Measurements from ENCODE around the gene TNFRSF14.

The TNFRSF14 gene

DNA sequence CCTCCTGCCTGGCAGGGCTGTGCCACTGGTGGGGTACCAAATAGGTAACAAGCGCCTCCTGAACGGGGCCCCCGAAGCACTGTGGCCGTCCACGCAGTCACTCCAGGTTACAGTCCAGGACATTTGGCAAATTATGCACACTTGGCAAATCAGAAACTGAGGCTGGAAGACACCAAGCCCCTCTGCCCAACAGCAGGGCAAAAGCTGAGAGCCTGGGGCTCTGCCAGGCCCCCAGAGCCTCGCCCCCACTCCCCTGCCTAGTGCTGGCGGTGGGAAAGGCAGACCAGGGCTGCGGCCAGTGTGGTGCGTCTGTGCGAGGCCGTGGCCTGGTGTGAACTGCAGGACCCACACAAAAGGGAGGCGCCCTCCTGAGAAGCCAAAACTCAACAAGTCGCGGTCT lies 39.2 kb upstream of the TNFRSF14 start:
- ChIA-PET CTCF (no interaction called here), POLR2A (no interaction called here)
- DNase-seq (ENCODE audit: extremely low spot score): no peak
- TF ChIP-seq, protein P1, sequence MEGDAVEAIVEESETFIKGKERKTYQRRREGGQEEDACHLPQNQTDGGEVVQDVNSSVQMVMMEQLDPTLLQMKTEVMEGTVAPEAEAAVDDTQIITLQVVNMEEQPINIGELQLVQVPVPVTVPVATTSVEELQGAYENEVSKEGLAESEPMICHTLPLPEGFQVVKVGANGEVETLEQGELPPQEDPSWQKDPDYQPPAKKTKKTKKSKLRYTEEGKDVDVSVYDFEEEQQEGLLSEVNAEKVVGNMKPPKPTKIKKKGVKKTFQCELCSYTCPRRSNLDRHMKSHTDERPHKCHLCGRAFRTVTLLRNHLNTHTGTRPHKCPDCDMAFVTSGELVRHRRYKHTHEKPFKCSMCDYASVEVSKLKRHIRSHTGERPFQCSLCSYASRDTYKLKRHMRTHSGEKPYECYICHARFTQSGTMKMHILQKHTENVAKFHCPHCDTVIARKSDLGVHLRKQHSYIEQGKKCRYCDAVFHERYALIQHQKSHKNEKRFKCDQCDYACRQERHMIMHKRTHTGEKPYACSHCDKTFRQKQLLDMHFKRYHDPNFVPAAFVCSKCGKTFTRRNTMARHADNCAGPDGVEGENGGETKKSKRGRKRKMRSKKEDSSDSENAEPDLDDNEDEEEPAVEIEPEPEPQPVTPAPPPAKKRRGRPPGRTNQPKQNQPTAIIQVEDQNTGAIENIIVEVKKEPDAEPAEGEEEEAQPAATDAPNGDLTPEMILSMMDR (IDR thresholded peaks at IDR 0.05; ENCODE audit: control extremely low read depth, extremely low read depth, low read depth, missing control alignments): no peak

DNA sequence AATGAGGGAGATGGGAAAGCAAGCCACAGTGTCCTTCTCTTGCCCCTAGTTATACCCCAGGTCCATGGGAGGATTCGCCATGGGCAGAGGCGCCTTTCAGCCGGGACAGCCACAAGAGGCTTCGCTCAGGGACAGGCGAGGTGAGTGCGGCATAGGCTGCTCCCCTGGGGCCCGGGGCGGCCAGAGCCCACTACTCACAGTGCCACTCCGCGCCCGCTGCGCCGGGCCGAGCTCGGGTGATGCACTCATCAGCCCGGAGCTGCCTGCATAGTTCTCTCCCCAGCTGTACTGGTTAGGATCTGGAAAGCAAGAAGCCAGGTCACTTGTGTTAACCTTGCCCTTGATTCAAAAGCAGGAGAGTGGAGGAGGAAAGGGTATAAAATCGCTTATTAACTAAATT lies 38.2 kb upstream of the TNFRSF14 start:
- TF ChIP-seq, protein P1 (IDR thresholded peaks at IDR 0.05; ENCODE audit: control extremely low read depth, extremely low read depth, low read depth, missing control alignments): no peak

DNA sequence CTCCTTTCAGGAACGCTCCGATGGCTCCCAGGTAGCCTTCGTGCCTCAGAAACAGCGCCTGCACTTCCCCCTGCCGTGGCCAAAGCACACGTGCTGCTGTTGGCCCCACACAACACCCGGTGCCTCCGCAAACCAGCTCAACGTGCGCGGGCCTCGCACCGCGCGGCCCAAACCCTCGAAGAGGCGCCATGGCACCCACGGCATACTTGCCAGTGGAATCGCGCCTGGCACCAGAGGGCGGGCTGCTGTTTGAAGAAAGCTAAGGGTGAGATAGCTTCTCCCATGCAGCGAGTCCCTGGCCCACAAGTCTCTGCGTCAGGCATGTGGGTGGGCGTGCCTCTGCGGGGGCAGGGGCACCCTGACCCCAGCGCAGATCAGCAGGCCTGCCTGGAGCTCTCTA lies 37.6 kb upstream of the TNFRSF14 start:
- no peak for DNase-seq (ENCODE audit: extremely low spot score)
- TF ChIP-seq, protein P1 (IDR thresholded peaks at IDR 0.05; ENCODE audit: control extremely low read depth, extremely low read depth, low read depth, missing control alignments): no peak
- CTCF ChIA-PET: interaction anchor here (1.0 to 1.1 kb wide), 2 partner anchors 21 to 30 kb away, joined by 3 read pairs; no protein-coding TSS in a partner anchor
- POLR2A ChIA-PET: no interaction called here

More for the DNA sequence above, 38.2 kb upstream of the TNFRSF14 start:
- no peak for DNase-seq (ENCODE audit: extremely low spot score)
- ChIA-PET CTCF (interaction anchor here (1.0 kb wide), 1 partner anchor 22 kb away, joined by 3 read pairs; no protein-coding TSS in a partner anchor), POLR2A (no interaction called here)

DNA sequence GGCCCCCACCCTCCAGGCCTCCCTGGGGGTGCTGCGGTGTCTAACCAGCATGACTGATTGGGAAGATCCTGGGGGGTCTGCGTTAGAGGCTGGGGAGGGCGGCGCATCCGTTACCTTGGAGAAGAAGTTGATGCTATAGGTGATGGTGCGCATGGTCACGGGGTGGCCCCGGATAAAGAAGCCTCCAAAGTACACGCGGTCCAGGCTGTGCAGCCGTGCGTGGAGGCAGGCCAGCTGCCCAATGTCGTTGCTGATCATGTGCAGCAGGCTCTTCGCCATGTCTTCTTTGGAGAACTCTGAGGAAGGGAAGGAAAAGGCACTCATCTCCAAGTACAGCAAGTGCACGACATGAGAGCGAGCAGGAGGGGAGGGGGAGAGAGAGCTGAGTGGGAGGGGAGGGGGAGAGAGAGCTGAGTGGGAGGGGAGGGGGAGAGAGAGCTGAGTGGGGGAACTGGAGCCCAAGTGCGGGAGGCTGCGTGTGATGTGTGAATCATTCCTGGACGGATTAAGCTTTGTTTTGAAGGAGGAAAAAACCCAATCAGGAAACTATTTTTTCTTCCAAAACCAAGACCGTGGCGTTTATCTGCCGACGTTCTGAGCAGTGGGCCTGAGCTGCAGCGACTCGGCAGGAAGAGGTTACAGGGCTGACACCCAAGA lies 37.0 kb upstream of the TNFRSF14 start:
- TF ChIP-seq, protein P1 (IDR thresholded peaks at IDR 0.05; ENCODE audit: control extremely low read depth, extremely low read depth, low read depth, missing control alignments): no peak
- DNase-seq (ENCODE audit: extremely low spot score): no peak
- POLR2A ChIA-PET: no interaction called here
- CTCF ChIA-PET: interaction anchor here (1.0 to 1.7 kb wide), 4 partner anchors 12 to 29 kb away, joined by 3 read pairs; no protein-coding TSS in a partner anchor

DNA sequence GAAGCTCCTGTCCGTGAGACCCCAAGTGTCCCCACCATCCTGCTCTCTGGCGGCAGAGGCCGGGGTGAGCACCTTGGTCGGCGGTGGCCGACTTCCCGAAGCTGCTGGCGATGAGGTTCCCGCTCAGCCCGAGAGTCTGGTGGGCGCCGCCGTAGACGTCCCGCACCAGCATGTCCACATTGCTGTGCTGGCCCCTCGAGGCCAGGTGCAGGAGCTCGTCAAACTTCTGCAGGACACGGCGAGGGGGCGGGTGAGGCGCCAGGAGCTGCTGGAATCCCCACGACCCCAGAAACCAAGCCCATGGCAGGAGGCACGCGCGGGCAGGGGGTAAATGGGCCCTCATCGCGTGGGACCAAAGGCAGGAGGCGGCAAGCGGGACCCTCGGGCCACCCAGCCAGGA lies 36.4 kb upstream of the TNFRSF14 start:
- ChIA-PET CTCF (interaction anchor here (1.0 to 1.7 kb wide), 3 partner anchors 13 to 29 kb away, joined by 3 read pairs; no protein-coding TSS in a partner anchor), POLR2A (no interaction called here)
- TF ChIP-seq, protein P1 (IDR thresholded peaks at IDR 0.05; ENCODE audit: control extremely low read depth, extremely low read depth, low read depth, missing control alignments): no peak
- DNase-seq (ENCODE audit: extremely low spot score): no peak

DNA sequence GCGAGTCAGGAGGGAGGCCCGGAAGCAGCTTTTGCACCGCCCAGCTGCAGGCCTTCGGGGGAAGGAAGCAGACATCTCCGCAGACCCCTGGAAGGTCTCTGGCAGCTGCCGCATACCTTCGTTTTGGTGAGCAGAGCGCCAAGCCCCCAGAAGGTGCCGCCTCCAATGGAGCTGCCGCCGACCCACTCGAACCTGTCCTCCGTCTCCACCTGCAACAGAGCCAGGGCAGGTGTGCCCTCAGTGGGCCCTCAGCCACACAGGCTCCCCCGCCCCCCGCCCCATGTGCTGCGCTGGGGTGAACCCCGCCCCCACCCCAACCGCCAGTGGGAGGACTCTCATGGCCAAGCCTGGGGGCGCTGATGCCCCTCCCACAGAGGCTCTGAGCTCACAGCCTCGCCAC lies 36.0 kb upstream of the TNFRSF14 start:
- no peak for DNase-seq (ENCODE audit: extremely low spot score)
- TF ChIP-seq, protein P1 (IDR thresholded peaks at IDR 0.05; ENCODE audit: control extremely low read depth, extremely low read depth, low read depth, missing control alignments): no peak
- ChIA-PET CTCF (interaction anchor here (1.0 to 1.7 kb wide), 2 partner anchors 13 to 14 kb away, joined by 3 read pairs; no protein-coding TSS in a partner anchor), POLR2A (interaction anchor here (0.6 kb wide), 1 partner anchor 231 kb away, joined by 8 read pairs; no protein-coding TSS in a partner anchor)

Data from GM10248 (cell line).